Left forelimb (tissue), 1 donor: Measurements from ENCODE around the gene PPP1R13L.
A peak's percentile ranks its signal among the peaks of the same experiment; 100 is the strongest.
"Not testable (repeated sequence)": the region's sequence is repeated elsewhere in the genome, so short reads cannot be mapped to it uniquely, and the experiment has no call there.

Experiments used
- DNase-seq: peaks from one replicate; pipeline ENCODE4 v3.0.0-alpha.2; 2018; ENCODE audit warnings: low spot score

Gene PPP1R13L

GRCh38 chr19:45432543-45432942 lies 27.7 kb upstream of the PPP1R13L start:
- DNase-seq, result not testable (repeated sequence)

DNA sequence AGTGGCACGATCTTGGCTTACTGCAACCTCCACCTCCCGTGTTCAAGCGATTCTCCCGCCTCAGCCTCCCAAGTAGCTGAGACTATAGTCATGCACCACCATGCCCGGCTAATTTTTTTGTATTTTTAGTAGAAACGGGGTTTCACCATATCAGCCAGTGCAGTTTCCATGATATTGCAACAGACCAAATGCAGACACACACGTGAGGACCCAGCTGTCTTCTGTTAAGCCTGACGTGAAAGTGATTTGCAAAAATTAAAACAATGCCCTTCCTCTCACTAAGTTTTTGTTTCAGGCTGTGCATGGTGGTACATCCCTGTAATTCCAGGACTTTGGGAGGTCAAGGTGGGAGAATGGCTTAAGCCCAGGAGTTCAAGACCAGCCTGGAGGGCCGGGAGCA lies 26.1 kb upstream of the PPP1R13L start:
- not testable (repeated sequence) for DNase-seq

DNA sequence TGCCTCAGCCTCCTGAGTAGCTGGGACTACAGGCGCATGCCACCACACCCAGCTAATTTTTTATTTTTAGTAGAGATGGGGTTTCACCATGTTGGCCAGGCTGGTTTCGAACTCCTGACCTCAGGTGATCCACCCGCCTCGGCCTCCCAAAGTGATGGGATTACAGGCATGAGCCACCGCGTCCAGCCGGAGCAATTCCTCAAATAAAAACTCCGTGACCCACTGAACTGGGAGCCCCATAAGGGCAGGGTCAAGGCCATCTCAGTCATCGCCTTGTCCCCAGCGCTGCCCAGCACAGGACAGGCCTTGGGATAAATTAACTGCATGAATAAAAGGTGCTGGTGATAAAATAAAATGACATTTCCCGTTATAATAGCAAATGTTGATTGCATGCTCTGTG lies 25.0 kb upstream of the PPP1R13L start:
- not testable (repeated sequence) for DNase-seq

GRCh38 chr19:45428384-45429231 lies 23.7 kb upstream of the PPP1R13L start:
- DNase-seq, result no peak

DNA sequence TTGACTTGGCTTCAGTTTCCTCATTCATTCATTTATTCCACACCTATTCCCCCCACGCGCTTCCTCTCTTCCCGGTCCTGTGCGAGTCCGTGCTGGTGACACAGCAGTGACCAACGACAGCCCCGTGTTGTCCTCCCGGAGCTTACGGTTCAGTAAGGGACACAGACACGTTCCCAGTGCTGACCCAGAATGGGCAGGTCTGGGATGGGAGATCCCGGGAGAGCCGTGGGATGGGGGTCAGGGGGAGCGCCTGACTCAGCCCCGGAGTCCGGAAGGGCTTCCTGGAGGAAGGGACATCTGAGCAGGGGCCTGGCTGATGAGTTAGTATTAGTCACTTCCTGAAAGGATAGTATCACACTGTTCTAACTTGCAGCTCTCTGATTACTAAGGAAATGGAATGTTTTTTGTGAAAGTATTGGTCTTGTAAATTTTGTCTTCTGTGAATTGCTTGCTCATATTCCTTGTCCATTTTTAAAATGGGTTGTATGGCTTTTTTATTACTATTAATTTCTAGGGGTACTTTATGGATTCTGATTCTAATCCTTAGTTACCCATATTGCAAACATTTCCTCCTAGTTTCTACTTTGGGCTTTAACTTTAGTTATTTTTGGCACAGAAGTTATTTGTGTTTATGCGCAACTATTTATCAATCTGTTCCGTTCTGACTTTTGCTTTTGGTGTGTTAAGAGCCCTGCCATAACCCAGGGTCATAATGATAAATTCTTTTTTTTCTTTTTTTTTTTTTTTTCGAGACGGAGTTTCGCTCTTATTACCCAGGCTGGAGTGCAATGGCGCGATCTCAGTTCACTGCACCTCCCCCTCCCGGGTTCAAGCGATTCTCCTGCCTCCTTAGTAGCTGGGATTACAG lies 19.6 kb upstream of the PPP1R13L start:
- no peak for DNase-seq

DNA sequence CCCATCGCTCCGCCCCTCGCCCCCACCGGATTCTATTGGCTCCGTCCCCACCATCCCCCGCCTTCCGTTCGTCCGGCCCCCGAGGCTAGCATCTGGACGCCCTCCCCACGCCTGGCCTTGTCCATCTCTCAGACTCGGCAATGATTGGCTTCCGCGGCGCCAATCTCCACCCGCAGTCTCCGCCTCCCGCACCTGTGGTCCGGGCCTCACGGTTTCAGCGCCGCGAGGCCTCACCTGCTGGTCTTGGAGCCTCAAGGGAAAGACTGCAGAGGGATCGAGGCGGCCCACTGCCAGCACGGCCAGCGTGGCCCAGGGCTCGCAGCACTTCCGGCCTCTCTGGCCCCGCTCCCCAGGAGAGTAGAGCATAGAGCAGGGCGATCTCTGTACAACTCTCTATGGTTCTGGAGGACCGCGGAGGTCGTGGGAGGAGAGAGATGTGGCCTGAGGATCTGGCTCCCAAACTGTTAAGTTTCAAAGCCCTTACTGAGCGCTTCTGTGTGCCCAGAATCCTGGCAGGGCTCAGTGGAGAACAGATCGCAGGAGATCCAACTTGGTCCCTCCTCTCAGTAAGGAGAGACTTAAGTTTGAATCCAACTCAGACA lies 18.8 kb upstream of the PPP1R13L start, which contains the start of gene ERCC1:
ERCC1 (minus strand) TSS at position 329 of the 602 bp plus-strand sequence. CDS start 543 bp downstream, outside the sequence.
- DNase-seq, result peak; percentile 92

- DNase-seq, result no peak
These were observed 18.2 kb upstream of the PPP1R13L start for GRCh38 chr19:45423033-45423588.

DNA sequence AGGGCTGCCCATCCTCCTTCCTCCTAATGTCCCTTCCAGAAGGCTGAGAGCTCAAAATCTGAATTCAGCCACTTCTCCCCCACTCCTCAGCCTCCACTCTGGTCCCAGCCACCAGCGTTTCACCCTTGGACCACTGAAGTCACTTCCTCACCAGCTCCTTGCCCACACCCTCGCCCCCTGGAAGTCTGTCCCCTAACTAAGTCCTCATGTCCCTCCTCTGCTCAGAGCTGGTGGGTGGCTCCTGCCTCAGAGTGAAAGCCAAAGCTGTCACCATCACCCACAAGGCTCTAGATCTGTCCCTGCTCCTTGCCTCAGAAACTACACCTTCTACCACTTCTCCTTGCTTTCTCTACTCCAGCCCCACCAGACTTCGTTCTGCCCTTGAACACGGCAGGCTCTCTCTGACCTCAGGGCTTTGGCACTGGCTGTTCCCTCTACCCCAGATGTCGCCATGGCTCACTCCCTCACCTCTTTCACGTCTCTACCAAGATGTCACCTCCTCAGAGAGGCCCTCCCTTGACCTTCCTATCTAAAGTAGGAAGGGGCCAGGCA lies 17.2 kb upstream of the PPP1R13L start:
- DNase-seq, result no peak

- DNase-seq, result no peak
These were observed 16.0 kb upstream of the PPP1R13L start for GRCh38 chr19:45420871-45421270.

GRCh38 chr19:45420356-45420755 lies 15.5 kb upstream of the PPP1R13L start:
- DNase-seq, result no peak

- DNase-seq, result no peak
These were observed 15.0 kb upstream of the PPP1R13L start for GRCh38 chr19:45419895-45420294.

DNA sequence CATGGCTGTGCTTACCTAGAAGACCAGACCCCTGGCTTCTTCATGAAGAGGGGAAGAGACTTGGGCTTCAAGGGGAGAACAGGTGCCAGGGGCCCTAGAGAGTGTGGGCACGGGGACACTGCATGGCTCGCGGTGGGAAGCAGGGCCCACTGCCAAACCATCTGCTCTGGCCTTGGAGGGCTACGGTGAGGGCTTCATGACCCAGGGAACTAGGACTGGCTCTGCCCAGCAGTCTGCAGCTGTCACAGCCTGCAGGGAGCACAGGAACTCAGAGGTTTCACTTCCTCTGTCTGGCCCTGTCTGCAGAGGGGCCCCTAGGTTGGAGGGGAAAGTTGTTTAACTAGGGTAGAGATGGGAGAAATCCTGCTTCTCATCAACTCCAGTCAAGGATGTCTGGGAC lies 14.5 kb upstream of the PPP1R13L start:
- no peak for DNase-seq

GRCh38 chr19:45418802-45419201 lies 13.9 kb upstream of the PPP1R13L start:
- no peak for DNase-seq

- no peak for DNase-seq
These were observed 12.3 kb upstream of the PPP1R13L start for GRCh38 chr19:45417151-45417550.

- no peak for DNase-seq
These were observed 9.6 kb upstream of the PPP1R13L start for GRCh38 chr19:45414468-45414867.

- no peak for DNase-seq
These were observed 8.6 kb upstream of the PPP1R13L start for GRCh38 chr19:45413497-45413896.

DNA sequence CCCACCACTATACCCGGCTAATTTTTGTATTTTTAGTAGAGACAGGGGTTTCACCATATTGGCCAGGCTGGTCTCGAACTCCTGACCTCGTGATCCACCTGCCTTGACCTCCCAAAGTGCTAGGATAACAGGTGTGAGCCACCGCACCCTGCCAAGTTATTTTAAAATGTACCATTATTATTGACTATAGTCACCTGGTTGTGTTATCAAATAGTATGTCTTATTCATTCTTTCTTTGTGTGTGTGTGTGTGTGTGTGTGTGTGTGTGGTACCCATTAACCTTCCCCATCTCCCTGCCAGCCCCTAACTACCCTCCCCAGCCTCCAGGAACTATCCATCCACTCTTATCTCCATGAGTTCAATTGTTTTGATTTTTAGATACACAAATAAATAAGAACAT lies 5.5 kb upstream of the PPP1R13L start:
- DNase-seq, result not testable (repeated sequence)

GRCh38 chr19:45409557-45409920 lies 4.7 kb upstream of the PPP1R13L start:
- DNase-seq, result no peak

- no peak for DNase-seq
These were observed 4.1 kb upstream of the PPP1R13L start for GRCh38 chr19:45408830-45409556.

DNA sequence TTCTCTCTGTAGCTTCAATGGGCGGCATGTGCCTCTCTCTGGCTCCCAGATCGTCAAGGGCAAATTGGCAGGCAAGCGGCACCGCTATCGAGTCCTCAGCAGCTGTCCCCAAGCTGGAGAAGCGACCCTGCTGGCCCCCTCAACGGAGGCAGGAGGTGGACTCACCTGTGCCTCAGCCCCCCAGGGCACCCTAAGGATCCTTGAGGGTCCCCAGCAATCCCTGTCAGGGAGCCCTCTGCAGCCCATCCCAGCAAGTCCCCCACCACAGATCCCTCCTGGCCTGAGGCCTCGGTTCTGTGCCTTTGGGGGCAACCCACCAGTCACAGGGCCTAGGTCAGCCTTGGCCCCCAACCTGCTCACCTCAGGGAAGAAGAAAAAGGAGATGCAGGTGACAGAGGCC lies 3.3 kb upstream of the PPP1R13L start:
- DNase-seq, result no peak

- DNase-seq, result not testable (repeated sequence)
These were observed 2.7 kb upstream of the PPP1R13L start for GRCh38 chr19:45407585-45407984.
